NT2/D1 (cell line): ENCODE results near the gene RBM26.

Experiments used
- SUZ12 ChIP-seq: IDR thresholded peaks from 2 replicates; pipeline ENCODE4 v1.6.1; 2011; ENCODE audit not compliant: insufficient read length, insufficient read depth; ENCODE audit errors: extremely low read depth
- ZNF274 ChIP-seq: IDR thresholded peaks from 2 replicates; pipeline ENCODE4 v1.6.1; 2011; ENCODE audit warnings: mild to moderate bottlenecking, low read depth, low read length

DNA sequence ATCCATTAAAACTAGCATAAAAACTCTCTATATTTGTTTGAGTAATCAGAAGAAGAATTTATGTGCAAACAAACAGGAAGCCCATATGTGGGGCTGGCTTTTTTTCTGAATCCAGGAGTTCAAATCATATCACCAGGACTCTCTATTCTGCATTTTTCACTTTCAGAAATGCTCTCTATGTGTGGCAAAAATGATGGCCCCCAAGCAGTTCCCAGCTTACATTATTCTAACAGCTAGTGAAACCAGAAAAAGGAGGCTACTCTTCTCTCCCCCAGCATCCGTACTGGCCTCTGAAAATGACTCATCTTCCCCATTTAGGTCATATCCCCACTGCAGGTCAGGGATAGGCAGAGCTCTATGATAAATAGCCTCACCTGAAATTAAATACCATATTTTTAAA, 20.4 kb downstream of the RBM26 start:
- TF ChIP-seq SUZ12 (no peak), ZNF274 (no peak)
